Hypothalamus (tissue), 51 donors: ENCODE measurements around the gene TTLL5.
"Not testable (repeated sequence)": the region's sequence is repeated elsewhere in the genome, so short reads cannot be mapped to it uniquely, and the experiment has no call there.

ENCODE experiments used
- DNase-seq, 51 donors: peaks; one replicate each; lab custom pipeline; 2025; lab: John Stamatoyannopoulos, UW

TTLL5 gene

DNA sequence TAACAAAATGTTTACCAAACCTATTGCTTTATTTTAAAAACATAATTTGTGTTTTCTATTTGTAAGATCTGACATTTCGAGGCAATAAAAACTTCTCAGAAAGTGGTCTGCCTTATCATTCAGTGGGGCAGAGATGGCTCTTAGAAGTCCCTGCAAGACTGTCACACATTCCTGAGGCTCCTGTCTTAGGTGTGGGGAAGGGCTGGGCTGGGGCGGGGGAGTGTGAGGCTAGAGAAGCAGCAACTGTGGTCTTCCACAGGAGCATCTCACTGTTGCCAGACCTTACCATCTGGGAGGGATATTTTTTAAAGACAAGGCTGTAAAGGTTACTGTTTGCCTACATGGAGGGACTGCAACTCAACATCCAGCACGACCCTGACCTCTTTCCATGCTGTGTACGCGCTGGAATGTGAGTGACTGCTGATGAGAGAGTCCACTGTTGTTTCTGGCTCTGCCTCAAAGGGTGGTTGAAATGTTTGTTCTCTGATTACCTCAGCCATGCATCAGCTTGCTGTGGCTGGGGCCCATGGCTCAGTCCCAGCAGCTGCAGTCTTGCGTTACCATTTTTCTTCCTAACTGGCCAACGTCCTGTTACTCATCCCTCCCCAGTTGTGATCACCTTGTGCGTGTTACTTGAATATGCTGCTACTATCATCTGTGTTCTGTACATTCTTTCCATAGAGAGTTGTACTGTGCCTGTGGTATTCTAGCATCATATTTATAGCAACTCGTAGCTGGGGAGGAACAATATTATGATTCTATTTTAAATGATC lies 12.8 kb upstream of the TTLL5 start:
- peak in 2 of 51 donors; percentile 3 to 22 for DNase-seq

- DNase-seq: no peak
Observed at GRCh38 chr14:75649337-75649736, 11.7 kb upstream of the TTLL5 start.

GRCh38 chr14:75649773-75650172 lies 11.3 kb upstream of the TTLL5 start:
- no peak for DNase-seq

DNA sequence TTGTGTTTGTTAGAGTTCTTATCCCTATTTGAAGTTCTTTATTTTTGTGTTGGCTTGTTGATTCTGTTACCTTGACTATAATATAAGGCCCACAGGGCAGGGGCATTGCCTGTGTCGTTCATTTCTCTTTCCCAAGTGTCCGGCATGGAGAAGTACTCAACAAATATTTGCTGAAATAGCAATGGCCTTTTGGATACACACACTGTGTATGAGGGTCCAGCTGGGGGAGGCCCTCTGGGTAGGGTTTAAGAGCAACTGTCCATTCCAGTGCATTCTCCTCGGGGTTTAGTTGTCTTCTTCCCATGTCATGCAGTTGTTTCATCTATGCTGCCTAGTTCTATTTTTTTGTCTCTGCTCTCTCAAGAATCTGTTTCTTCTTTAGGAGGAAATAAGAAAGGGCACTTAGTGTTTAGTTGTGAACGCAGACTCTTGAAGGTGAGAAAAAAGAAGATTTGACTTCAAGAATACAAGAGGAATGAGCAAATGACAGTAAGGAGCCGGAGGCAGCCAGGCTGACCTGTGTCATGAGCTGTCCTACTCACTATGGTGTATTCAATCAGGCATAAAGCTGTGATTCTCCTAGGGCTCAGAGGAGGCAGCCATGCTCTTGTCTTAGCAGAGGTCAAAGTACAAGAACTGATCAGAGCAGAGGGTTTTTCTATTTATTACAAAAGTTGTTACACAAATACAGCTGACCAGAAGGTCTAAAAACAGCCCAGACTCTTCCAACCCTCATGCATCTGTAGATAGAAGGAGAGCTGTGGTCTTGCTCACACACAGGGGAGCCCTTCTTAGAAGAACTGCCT lies 10.6 kb upstream of the TTLL5 start:
- DNase-seq: no peak

GRCh38 chr14:75653563-75653962 lies 7.5 kb upstream of the TTLL5 start:
- DNase-seq: no peak

GRCh38 chr14:75654127-75654732 lies 6.8 kb upstream of the TTLL5 start:
- peak in 50 of 51 donors; percentile 2 to 86 (median 56) for DNase-seq

DNA sequence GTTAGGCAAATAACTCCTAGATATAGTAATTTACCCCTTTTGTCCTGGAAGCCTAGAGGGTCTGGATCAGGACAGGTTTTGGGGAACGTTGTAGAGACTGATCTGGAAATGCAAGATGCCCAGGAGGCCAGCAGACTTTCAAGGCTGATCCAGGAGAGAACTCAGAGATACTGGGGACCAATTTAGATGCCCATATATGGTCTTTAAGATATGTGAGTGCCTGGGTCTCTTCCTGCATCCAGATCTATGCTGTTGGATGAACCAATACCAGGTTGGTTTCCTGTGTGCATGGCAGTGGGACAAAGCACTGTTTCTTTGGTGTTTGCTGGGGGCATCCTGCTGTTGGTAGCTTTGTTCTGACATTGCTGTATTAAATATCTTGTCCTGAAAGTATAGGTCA lies 5.8 kb upstream of the TTLL5 start:
- DNase-seq: no peak

DNA sequence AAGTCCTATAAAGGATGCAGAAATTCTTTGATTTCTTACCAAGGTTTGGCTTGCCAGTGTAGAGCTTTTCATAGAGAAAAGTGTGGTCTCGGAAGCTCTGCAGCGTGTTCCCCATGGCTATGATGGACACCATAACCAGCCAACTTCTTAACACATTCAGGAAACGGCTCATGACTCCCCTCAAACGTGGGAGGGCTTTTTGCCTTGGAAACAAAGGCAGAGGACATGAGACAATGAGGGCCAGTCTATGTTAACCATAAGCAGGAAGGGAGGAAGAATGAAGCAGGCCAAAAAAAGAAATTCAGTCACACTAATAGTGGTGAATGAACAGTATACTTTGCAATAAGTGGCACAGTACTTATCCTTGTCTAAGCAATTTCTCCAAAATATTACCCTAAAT lies 3.7 kb upstream of the TTLL5 start:
- DNase-seq: no peak

- DNase-seq: no peak
Observed at GRCh38 chr14:75658957-75659356, 2.1 kb upstream of the TTLL5 start.

DNA sequence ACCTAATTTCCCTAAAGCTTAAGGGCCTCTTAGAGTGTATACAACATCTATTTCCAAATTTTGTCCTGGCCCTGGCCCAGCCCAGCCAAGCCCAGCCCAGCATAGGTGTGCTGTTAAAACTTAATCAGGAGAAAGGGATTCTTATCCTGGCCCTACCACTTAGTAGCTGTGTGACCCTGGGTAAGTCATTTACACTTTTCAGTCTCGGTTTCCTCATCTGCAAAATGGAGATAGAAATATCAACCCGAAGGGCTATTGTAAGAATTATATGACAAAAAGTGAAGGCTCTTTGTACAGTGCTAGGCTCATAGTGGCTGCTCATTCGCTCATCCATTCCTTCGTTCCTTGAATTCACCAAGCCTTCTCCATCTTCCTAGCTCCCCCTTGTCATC lies 812 bp upstream of the TTLL5 start:
- DNase-seq: no peak

- peak in 1 of 51 donors; percentile 43 for DNase-seq
Observed at GRCh38 chr14:75661499-75661814, 411 bp downstream of the TTLL5 start.

DNA sequence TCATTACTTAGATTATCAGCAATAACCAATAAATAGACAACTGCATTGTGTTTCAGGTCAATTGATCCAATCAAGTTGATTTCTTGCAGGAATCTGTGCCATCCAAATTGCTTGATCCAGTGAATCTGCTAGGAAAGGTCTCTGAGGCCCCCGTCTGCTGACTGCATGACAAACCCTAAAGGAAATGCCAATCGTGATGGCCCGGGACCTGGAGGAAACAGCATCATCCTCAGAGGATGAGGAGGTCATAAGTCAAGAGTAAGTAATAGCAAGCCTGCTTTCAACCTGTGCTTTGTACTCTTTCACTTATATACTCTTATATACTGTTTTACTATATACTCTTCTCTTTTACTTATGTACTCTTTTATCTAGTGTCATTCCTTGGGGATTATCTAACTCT lies 1.9 kb downstream of the TTLL5 start:
- no peak for DNase-seq

DNA sequence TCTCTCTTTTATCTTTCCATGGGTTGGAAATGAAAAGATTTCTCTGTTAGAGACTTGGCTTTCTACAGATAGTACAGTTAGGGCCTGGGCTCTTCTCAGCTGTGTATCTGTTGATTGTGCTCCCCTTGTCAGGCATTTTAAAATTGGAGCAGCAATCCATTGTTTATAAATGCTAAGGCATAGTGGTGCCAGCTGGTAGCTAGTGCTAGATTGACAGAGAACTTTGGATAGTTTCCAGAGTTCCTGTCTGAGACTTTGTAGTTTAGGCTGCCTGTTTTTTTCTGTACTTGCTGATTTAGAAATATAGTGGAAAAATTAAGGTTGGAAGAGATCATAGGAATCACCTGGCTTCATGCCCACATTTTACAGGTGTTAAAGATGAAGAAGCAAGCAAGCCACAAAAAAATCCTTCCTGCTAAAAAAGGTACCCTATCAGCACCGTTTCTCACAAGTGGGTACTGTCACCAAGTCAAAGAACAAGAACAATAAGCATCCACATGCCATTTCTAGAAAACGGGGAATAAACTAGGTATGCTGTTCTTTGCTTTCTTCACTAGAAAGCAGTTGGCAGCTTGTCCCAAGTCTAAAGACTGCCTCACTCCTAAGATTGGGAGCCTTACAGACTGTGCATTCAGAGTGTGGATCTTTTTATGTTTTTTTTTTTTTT lies 6.2 kb downstream of the TTLL5 start:
- DNase-seq: peak in 1 of 51 donors; percentile 15

DNA sequence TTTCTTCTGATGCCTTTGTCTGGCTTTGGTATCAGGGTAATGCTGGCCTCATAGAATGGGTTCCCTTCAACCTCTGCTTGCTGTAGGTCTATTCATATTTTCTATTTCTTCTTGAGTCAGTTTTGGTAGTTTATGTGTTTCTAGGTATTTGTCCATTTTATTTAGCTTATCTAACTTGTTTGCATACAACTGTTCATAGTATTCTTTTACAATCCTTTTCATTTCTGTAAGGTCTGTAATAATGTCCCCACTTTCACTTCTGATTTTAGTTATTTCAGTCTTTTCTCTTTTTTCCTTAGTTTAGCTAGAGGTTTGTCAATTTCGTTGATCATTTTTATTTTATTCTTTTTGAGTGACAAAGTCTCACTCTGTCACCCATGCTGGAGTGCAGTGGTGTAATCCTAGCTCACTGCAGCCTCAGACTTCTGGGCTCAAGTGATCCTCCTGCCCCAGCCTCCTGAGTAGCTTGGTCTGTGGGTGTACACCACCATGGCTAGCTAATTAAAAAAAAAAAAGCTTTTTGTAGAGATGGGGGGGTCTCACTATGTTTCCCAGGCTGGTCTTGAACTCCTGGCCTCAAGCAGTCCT lies 11.7 kb downstream of the TTLL5 start:
- no peak for DNase-seq

GRCh38 chr14:75673345-75674035 lies 12.4 kb downstream of the TTLL5 start:
- DNase-seq: no peak

DNA sequence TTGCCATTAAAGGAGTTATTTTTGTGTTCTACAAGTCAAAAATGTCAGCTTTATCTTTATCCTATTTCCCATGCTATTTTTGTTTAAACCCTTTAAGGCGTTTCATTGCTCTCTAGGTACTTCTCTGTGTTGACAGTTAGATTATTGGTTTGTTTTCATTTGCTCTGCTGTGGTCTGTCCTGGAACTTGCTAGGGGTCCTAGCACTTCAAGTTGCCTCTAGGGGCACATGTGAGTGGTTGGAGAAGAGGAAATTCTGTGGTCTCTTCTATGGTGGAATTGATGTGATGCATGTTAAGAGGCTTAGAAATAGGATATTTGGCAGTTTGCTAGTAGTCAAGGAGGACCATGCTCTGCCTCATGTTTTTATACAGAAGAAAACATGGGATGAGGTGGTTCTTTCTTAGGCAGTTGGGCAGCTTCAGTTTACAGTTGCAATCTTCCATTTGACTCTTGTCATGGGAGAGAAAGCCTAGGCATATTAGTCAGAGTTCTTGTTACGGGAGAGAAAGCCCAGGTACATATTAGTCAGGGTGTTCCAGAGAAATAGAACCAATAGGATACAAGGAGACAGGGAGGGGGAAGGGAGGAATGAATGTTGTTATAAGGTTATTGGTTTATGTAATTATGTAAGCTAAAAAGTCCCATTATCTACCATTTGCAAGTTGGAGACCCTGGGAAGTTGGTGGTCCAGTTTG lies 14.4 kb downstream of the TTLL5 start:
- no peak for DNase-seq

- DNase-seq: no peak
Observed at GRCh38 chr14:75685910-75686309, 24.9 kb downstream of the TTLL5 start.

DNA sequence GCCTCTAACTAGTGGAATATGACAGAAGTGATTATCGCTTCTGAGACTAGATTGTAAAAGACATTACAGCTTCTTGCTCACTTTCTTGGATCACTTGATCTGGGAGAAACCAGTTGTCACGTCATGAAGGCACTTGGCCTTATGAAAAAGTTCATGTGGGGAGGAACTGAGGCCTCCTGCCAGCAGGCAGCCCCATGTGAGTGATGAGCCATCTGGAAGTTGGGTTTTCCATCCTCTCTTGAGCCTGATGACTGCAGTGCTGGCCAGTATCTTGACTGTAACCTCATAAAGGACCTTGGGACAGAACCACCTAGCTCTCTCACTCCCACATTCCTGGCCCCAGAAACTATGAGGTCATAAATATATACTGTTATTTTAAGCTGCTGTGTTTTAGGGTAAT lies 28.0 kb downstream of the TTLL5 start:
- DNase-seq: no peak

- DNase-seq: no peak
Observed at GRCh38 chr14:75690010-75690409, 29.0 kb downstream of the TTLL5 start.

GRCh38 chr14:75695025-75695424 lies 34.0 kb downstream of the TTLL5 start:
- not testable (repeated sequence) for DNase-seq
